HG03558 (cell line): Measurements from ENCODE around the gene FAM184B.

ENCODE experiments used
- ATAC-seq: cut with Tn5 transposase; IDR thresholded peaks from one replicate; pipeline ENCODE4 v1.9.1; 2021; ENCODE audit warnings: moderate number of reproducible peaks; ENCODE audit not compliant: unreplicated experiment; ENCODE audit errors: extremely low read depth

The FAM184B gene

GRCh38 chr4:17595471-17596005 lies 185.9 kb downstream of the FAM184B start:
- ATAC-seq = peak; percentile 86

GRCh38 chr4:17589355-17589754 lies 192.1 kb downstream of the FAM184B start:
- no peak for ATAC-seq

GRCh38 chr4:17587094-17587822 lies 194.2 kb downstream of the FAM184B start:
- no peak for ATAC-seq

- ATAC-seq = no peak
Measured at GRCh38 chr4:17584521-17585213, 196.8 kb downstream of the FAM184B start.

- no peak for ATAC-seq
Measured at GRCh38 chr4:17583941-17584340, 197.5 kb downstream of the FAM184B start.

- ATAC-seq = no peak
Measured at GRCh38 chr4:17583276-17583675, 198.1 kb downstream of the FAM184B start.

GRCh38 chr4:17580969-17581368 lies 200.5 kb downstream of the FAM184B start:
- no peak for ATAC-seq
